IMR-90 (cell line): Measurements from ENCODE around the gene ABAT.

Source experiments
- CHD1 ChIP-seq: IDR thresholded peaks from 2 replicates; pipeline ENCODE4 v1.6.1; 2012; ENCODE audit warnings: low read depth, low read length, improper control_type of control experiment
- CTCF ChIP-seq: conservative IDR thresholded peaks from 2 replicates; pipeline ENCODE4 v1.5.1; 2012; ENCODE audit warnings: mild to moderate bottlenecking, low read depth, low read length, improper control_type of control experiment
- MXI1 ChIP-seq: IDR thresholded peaks from 2 replicates; pipeline ENCODE4 v1.6.1; 2012; ENCODE audit warnings: low read depth, mild to moderate bottlenecking, low read length, moderate library complexity, borderline replicate concordance
- POLR2A ChIP-seq: IDR thresholded peaks from 2 replicates; pipeline ENCODE4 v1.6.1; 2012; ENCODE audit warnings: mild to moderate bottlenecking, low read depth, low read length
- RAD21 ChIP-seq: IDR thresholded peaks from 2 replicates; pipeline ENCODE4 v1.6.1; 2012; ENCODE audit warnings: low read length, improper control_type of control experiment
- RCOR1 ChIP-seq: IDR thresholded peaks from 2 replicates; pipeline ENCODE4 v1.6.1; 2012; ENCODE audit warnings: mild to moderate bottlenecking, low read length, improper control_type of control experiment; ENCODE audit not compliant: insufficient replicate concordance
- RFX5 ChIP-seq: IDR thresholded peaks from 2 replicates; pipeline ENCODE4 v1.8.0; 2012; ENCODE audit warnings: low read depth, mild to moderate bottlenecking, low read length, moderate library complexity
- SMC3 ChIP-seq: fragments of 150-350 bp; IDR thresholded peaks from 2 replicates; pipeline ENCODE4 v1.6.1; 2016; ENCODE audit warnings: low read depth, mild to moderate bottlenecking, antibody characterized with exemption, low read length, moderate library complexity

GRCh38 chr16:8795818-8796217 is 121.4 kb downstream of the ABAT start:
- TF ChIP-seq CTCF: no peak
- TF ChIP-seq POLR2A: no peak
- TF ChIP-seq MXI1: no peak
- no peak for TF ChIP-seq CHD1
- no peak for TF ChIP-seq RFX5
- no peak for TF ChIP-seq RAD21
- no peak for TF ChIP-seq RCOR1
- TF ChIP-seq SMC3: no peak
